H1 (cell line): Measurements from ENCODE around the gene PTPRE. TPM values are rescaled to one million over a fixed set of nuclear protein-coding genes. Genes with fewer than 3 reads are reported as not detected.

Experiments used
- CTCF ChIA-PET: fragments of 300-600 bp; sonication (Branson Sonifier 250); formaldehyde crosslinking; loops from one replicate; lab custom pipeline; 2021; ENCODE audit not compliant: partially characterized antibody; lab: Charles Lee
- POLR2A ChIA-PET: fragments of 300-600 bp; sonication (Branson Sonifier 250); formaldehyde crosslinking; loops from one replicate; lab custom pipeline; 2021; ENCODE audit warnings: inconsistent platforms; ENCODE audit not compliant: partially characterized antibody; lab: Charles Lee
- DNase-seq, 2 experiments: peaks; one replicate each; pipeline versions ENCODE4 v3.0.0 to v3.0.0-alpha.2; 2010 to 2022; ENCODE audit warnings: low spot score in 2 of 2, low read depth in 1 of 2, mixed read lengths in 1 of 2
- FAIRE-seq: peaks from 2 replicates; lab custom pipeline; 2011; peaks lifted over from hg19 to GRCh38; lab: Jason Lieb, UNC
- H2AFZ ChIP-seq: 2 replicates; pipeline ENCODE4 v1.8.1; 2012; ENCODE audit warnings: low read length, inconsistent platforms
- H2AK5ac ChIP-seq: 2 replicates; pipeline ENCODE4 v1.6.1; 2013; ENCODE audit warnings: low read depth, low read length
- H2BK120ac ChIP-seq: replicated peaks from 2 replicates; pipeline ENCODE3; 2013; ENCODE audit warnings: low read depth, low read length, inconsistent platforms
- H2BK12ac ChIP-seq: 2 replicates; pipeline ENCODE4 v1.6.1; 2013; ENCODE audit warnings: low read depth, low read length
- H2BK15ac ChIP-seq: 2 replicates; pipeline ENCODE4 v1.6.1; 2013; ENCODE audit warnings: low read length
- H2BK20ac ChIP-seq: 2 replicates; pipeline ENCODE4 v1.6.1; 2013; ENCODE audit warnings: low read length
- H2BK5ac ChIP-seq: 2 replicates; pipeline ENCODE4 v1.6.1; 2013; ENCODE audit warnings: low read depth, low read length
- H3K14ac ChIP-seq: 2 replicates; pipeline ENCODE4 v1.6.1; 2013; ENCODE audit warnings: inconsistent platforms; ENCODE audit not compliant: insufficient read length
- H3K18ac ChIP-seq: 2 replicates; pipeline ENCODE4 v1.6.1; 2013; ENCODE audit warnings: low read length; ENCODE audit errors: extremely low read depth
- H3K23ac ChIP-seq: 2 replicates; pipeline ENCODE4 v1.6.1; 2013; ENCODE audit warnings: inconsistent platforms; ENCODE audit not compliant: insufficient read length
- H3K23me2 ChIP-seq: 2 replicates; pipeline ENCODE4 v1.6.1; 2013; ENCODE audit warnings: low read depth, low read length
- H3K27ac ChIP-seq: 2 replicates; pipeline ENCODE4 v1.6.1; 2011; ENCODE audit warnings: low read depth, low read length, inconsistent platforms
- H3K27me3 ChIP-seq, 4 experiments: replicated peaks in 1 of 4; 1 replicate in 1 of 4; 2 replicates in 3 of 4; pipeline versions ENCODE4 v1.6.1 to v1.8.1; 2011 to 2013; ENCODE audit warnings: low read length in 3 of 4, mild to moderate bottlenecking in 3 of 4, inconsistent platforms in 2 of 4, mixed read lengths in 2 of 4, moderate library complexity in 1 of 4; ENCODE audit not compliant: control insufficient read depth in 3 of 4, insufficient read depth in 3 of 4; ENCODE audit errors: extremely low read depth in 1 of 4
- H3K36me3 ChIP-seq, 4 experiments: 2 replicates each; pipeline versions ENCODE4 v1.6.1 to v1.8.1; 2011 to 2013; ENCODE audit warnings: mild to moderate bottlenecking in 4 of 4, low read length in 3 of 4, moderate library complexity in 2 of 4, control low read depth in 1 of 4, inconsistent platforms in 1 of 4; ENCODE audit not compliant: insufficient read depth in 4 of 4, control insufficient read depth in 2 of 4
- H3K4ac ChIP-seq: replicated peaks from 2 replicates; pipeline ENCODE3; 2013; ENCODE audit warnings: low read length, low read depth, mixed read lengths, inconsistent platforms; ENCODE audit not compliant: insufficient read length
- H3K4me1 ChIP-seq, 4 experiments: replicated peaks in 1 of 4; 1 replicate in 1 of 4; 2 replicates in 3 of 4; pipeline versions ENCODE4 v1.6.1 to v1.8.1; 2011 to 2013; ENCODE audit warnings: low read length in 3 of 4, inconsistent platforms in 2 of 4, mixed read lengths in 1 of 4; ENCODE audit not compliant: insufficient read depth in 4 of 4, control insufficient read depth in 3 of 4
- H3K4me2 ChIP-seq, 2 experiments: 2 replicates each; pipeline versions ENCODE4 v1.6.1 to v1.8.1; 2011 to 2013; ENCODE audit warnings: low read depth in 2 of 2, low read length in 2 of 2, control low read depth in 1 of 2, inconsistent platforms in 1 of 2, mild to moderate bottlenecking in 1 of 2; ENCODE audit not compliant: insufficient read depth in 1 of 2
- H3K4me3 ChIP-seq, 4 experiments: fragments of 200-600, 300-600 bp in 1 of 4; sonication (generic), shearing (Covaris generic), sonication (Bioruptor Twin) in 1 of 4; 2 replicates each; pipeline versions ENCODE4 v1.5.1 to v1.8.1; 2011 to 2016; ENCODE audit warnings: low read length in 4 of 4, low read depth in 3 of 4, control low read depth in 2 of 4, inconsistent platforms in 2 of 4, mild to moderate bottlenecking in 2 of 4, mixed read lengths in 1 of 4, moderate library complexity in 1 of 4; ENCODE audit not compliant: insufficient read depth in 2 of 4; ENCODE audit errors: extremely low read depth in 1 of 4
- H3K56ac ChIP-seq: replicated peaks from 2 replicates; pipeline ENCODE3; 2013; ENCODE audit warnings: low read depth, mild to moderate bottlenecking, mixed read lengths, low read length, inconsistent platforms; ENCODE audit not compliant: insufficient read length
- H3K79me1 ChIP-seq: 2 replicates; pipeline ENCODE4 v1.6.1; 2013; ENCODE audit warnings: low read depth, low read length, control low read depth
- H3K79me2 ChIP-seq, 2 experiments: 2 replicates each; pipeline versions ENCODE4 v1.6.1 to v1.8.1; 2012 to 2013; ENCODE audit warnings: low read length in 2 of 2, mild to moderate bottlenecking in 2 of 2, inconsistent platforms in 1 of 2; ENCODE audit not compliant: insufficient read depth in 2 of 2, control insufficient read depth in 1 of 2
- H3K9ac ChIP-seq, 4 experiments: replicated peaks in 1 of 4; 1 replicate in 1 of 4; 2 replicates in 3 of 4; pipeline versions ENCODE4 v1.6.1 to v1.8.1; 2011 to 2013; ENCODE audit warnings: low read depth in 3 of 4, low read length in 3 of 4, control low read depth in 2 of 4, mild to moderate bottlenecking in 2 of 4, moderate library complexity in 2 of 4, inconsistent platforms in 1 of 4; ENCODE audit errors: extremely low read depth in 1 of 4
- H3K9me3 ChIP-seq, 2 experiments: 2 replicates each; pipeline versions ENCODE4 v1.6.1 to v1.8.1; 2012 to 2013; ENCODE audit warnings: mild to moderate bottlenecking in 2 of 2, moderate library complexity in 2 of 2, control low read depth in 1 of 2, inconsistent platforms in 1 of 2, low read depth in 1 of 2, low read length in 1 of 2, mixed read lengths in 1 of 2; ENCODE audit not compliant: insufficient read depth in 2 of 2
- H4K20me1 ChIP-seq, 2 experiments: replicated peaks in 1 of 2; 2 replicates each; pipeline versions ENCODE3 to v1.8.1; 2011 to 2013; ENCODE audit warnings: inconsistent platforms in 2 of 2, low read length in 2 of 2, mild to moderate bottlenecking in 1 of 2; ENCODE audit not compliant: insufficient read depth in 2 of 2, control insufficient read depth in 1 of 2
- H4K5ac ChIP-seq: 2 replicates; pipeline ENCODE4 v1.6.1; 2013; ENCODE audit warnings: low read length, low read depth, mixed read lengths, inconsistent platforms; ENCODE audit not compliant: insufficient read length
- H4K8ac ChIP-seq: 2 replicates; pipeline ENCODE4 v1.8.0; 2013; ENCODE audit warnings: mild to moderate bottlenecking, moderate library complexity, low read length, inconsistent platforms; ENCODE audit not compliant: insufficient read depth; ENCODE audit errors: extremely low read depth
- H4K91ac ChIP-seq: replicated peaks from 2 replicates; pipeline ENCODE3; 2013; ENCODE audit warnings: low read length, mixed read lengths, inconsistent platforms; ENCODE audit not compliant: insufficient read length
- BRCA1 ChIP-seq: IDR thresholded peaks from 2 replicates; pipeline ENCODE4 v1.6.1; 2012; ENCODE audit warnings: low read depth, low read length, improper control_type of control experiment
- CBX5 ChIP-seq: fragments of 300-800, 300-1000 bp; sonication (generic); IDR thresholded peaks from 2 replicates; pipeline ENCODE4 v1.7.1; 2016; ENCODE audit warnings: antibody characterized with exemption, low read length, low read depth
- EGR1 ChIP-seq: IDR thresholded peaks from 2 replicates; pipeline ENCODE4 v1.6.1; 2011; ENCODE audit warnings: low read depth, low read length, borderline replicate concordance
- EP300 ChIP-seq, 2 experiments: IDR thresholded peaks; 1 replicate in 1 of 2; 2 replicates in 1 of 2; pipeline ENCODE4 v1.6.1; 2011 to 2012; ENCODE audit warnings: low read depth in 2 of 2, low read length in 2 of 2, mild to moderate bottlenecking in 2 of 2, borderline replicate concordance in 1 of 2, inconsistent platforms in 1 of 2, moderate library complexity in 1 of 2
- JUND ChIP-seq: IDR thresholded peaks from 2 replicates; pipeline ENCODE4 v1.6.1; 2011; ENCODE audit warnings: mild to moderate bottlenecking, improper control_type of control experiment, low read length
- MAFK ChIP-seq: IDR thresholded peaks from 2 replicates; pipeline ENCODE4 v1.6.1; 2012; ENCODE audit warnings: low read depth, mild to moderate bottlenecking, improper control_type of control experiment, low read length
- RNF2 ChIP-seq: fragments of 200-900, 300-1000 bp; sonication (generic); IDR thresholded peaks from 2 replicates; pipeline ENCODE4 v1.7.1; 2016; ENCODE audit warnings: borderline replicate concordance, low read depth, mild to moderate bottlenecking, antibody characterized with exemption, low read length; ENCODE audit not compliant: poor library complexity, severe bottlenecking; ENCODE audit errors: missing control alignments
- TAF7 ChIP-seq: optimal IDR thresholded peaks from 2 replicates; pipeline ENCODE3; 2011; ENCODE audit warnings: low read depth, mild to moderate bottlenecking, inconsistent platforms, low read length, moderate library complexity, borderline replicate concordance
- ZNF274 ChIP-seq: IDR thresholded peaks from 2 replicates; pipeline ENCODE4 v1.7.0; 2012; ENCODE audit warnings: low read length, borderline replicate concordance; ENCODE audit errors: extremely low read depth
- whole genome bisulfite sequencing, 2 experiments: shearing (Covaris generic) in 1 of 2; methylation state at CpG; one replicate each; pipeline versions ENCODE4 v1.1.6 to v1.1.7; 2013 to 2015; ENCODE audit warnings: low lambda C conversion rate in 2 of 2, mixed read lengths in 2 of 2, inconsistent platforms in 1 of 2, low coverage in 1 of 2, missing lambda C conversion rate in 1 of 2; ENCODE audit not compliant: insufficient replicate concordance in 2 of 2, insufficient coverage in 1 of 2, insufficient read length in 1 of 2; ENCODE audit errors: extremely low coverage in 1 of 2, missing lambda C conversion rate in 1 of 2; 5-methylcytosine and 5-hydroxymethylcytosine counted together
- polyA plus RNA-seq, 7 experiments: library from polyadenylated mRNA; depleted of rRNA in 3 of 7; stranded (reverse) in 5 of 7; unstranded in 2 of 7; fragments of >200 nt in 5 of 7; fragments of 200-250 nt in 2 of 7; gene quantifications; 1 replicate in 5 of 7; 2 replicates in 1 of 7; 4 replicates in 1 of 7; pipeline versions ENCODE4 v1.2.1 to v1.2.3, GENCODE V29; 2011 to 2013; ENCODE audit warnings: missing spikeins in 2 of 7, mixed read lengths in 2 of 7
- total RNA-seq: library from RNA; stranded (reverse); fragmentation: NEBNext Ultra II Directional; extraction: Animal tissue kit (Norgen Biotek cat#: 25700); gene quantifications from 2 replicates; pipeline ENCODE4 v1.2.1, GENCODE V29; 2021

Gene PTPRE
- total and polyA plus RNA-seq, 2 of the 8 experiments (the other 6 are each of a cell fraction or from before 2014, with no cell fraction given): 0.33 to 0.54 TPM

GRCh38 chr10:128081222-128081621 lies 174.3 kb downstream of the PTPRE start:
- 89% methylated on average over 4 of the region's 4 CpGs; no CpG with 5 or more reads in 1 of the 2 experiments for WGBS, 2 experiments
- H3K14ac ChIP-seq: no peak overlapping the region
- POLR2A ChIA-PET: no interaction called here
- H3K36me3 ChIP-seq: no peaks in the 10 kb centered on the region
- H3K4me2 ChIP-seq: no peak overlapping the region
- H3K9ac ChIP-seq: no peak overlapping the region
- no peak overlapping the region for H4K5ac ChIP-seq
- no peak overlapping the region for H3K56ac ChIP-seq
- H2BK15ac ChIP-seq: no peak overlapping the region
- H2AK5ac ChIP-seq: no peak overlapping the region
- DNase-seq (no peak), FAIRE-seq (no peak)
- H2BK120ac ChIP-seq: no peak overlapping the region
- no peak overlapping the region for H2AFZ ChIP-seq
- H3K4me1 ChIP-seq: peaks cover 6 to 16% (median 10%) of the 10 kb centered on the region in 4 experiments; a peak in 6 of 7 replicates
- H2BK5ac ChIP-seq: no peak overlapping the region
- no peaks in the 10 kb centered on the region; a peak in 1 of 7 replicates for H3K27me3 ChIP-seq
- H3K27ac ChIP-seq: no peak overlapping the region
- no peak overlapping the region for H3K4ac ChIP-seq
- CTCF ChIA-PET: interaction anchor here (0.6 to 4.9 kb wide), 7 partner anchors 9 to 157 kb away, joined by 3 to 26 read pairs (median 6); no protein-coding TSS in a partner anchor
- no peaks in the 10 kb centered on the region for H3K79me2 ChIP-seq
- no peak overlapping the region for H3K4me3 ChIP-seq
- no peak overlapping the region for H3K23ac ChIP-seq
- H4K8ac ChIP-seq: no peak overlapping the region
- H3K79me1 ChIP-seq: no peaks in the 10 kb centered on the region
- H2BK20ac ChIP-seq: no peak overlapping the region
- TF ChIP-seq TAF7: no peak
- TF ChIP-seq EP300 (IDR thresholded peaks at IDR 0.05; ENCODE audit: borderline replicate concordance in 1 of 2, low read depth in 2 of 2, low read length in 2 of 2): no peak
- no peak for TF ChIP-seq MAFK
- TF ChIP-seq BRCA1: no peak
- TF ChIP-seq CBX5: no peak
- TF ChIP-seq RNF2: no peak
- no peak for TF ChIP-seq ZNF274
- TF ChIP-seq EGR1: no peak
- TF ChIP-seq JUND: no peak
- H3K9me3 ChIP-seq: no peaks in the 10 kb centered on the region
- H4K91ac ChIP-seq: no peak overlapping the region
- H2BK12ac ChIP-seq: no peak overlapping the region
- no peaks in the 10 kb centered on the region for H4K20me1 ChIP-seq
- no peaks in the 10 kb centered on the region for H3K23me2 ChIP-seq
- H3K18ac ChIP-seq: no peak overlapping the region
